Measurements from ENCODE around the gene THEM4. TPM values are rescaled to one million over a fixed set of nuclear protein-coding genes. Genes with fewer than 3 reads are reported as not detected.

The THEM4 gene
- total and polyA plus RNA-seq, 2 experiments from 2014 or later, result 13.4 to 20.4 TPM

DNA sequence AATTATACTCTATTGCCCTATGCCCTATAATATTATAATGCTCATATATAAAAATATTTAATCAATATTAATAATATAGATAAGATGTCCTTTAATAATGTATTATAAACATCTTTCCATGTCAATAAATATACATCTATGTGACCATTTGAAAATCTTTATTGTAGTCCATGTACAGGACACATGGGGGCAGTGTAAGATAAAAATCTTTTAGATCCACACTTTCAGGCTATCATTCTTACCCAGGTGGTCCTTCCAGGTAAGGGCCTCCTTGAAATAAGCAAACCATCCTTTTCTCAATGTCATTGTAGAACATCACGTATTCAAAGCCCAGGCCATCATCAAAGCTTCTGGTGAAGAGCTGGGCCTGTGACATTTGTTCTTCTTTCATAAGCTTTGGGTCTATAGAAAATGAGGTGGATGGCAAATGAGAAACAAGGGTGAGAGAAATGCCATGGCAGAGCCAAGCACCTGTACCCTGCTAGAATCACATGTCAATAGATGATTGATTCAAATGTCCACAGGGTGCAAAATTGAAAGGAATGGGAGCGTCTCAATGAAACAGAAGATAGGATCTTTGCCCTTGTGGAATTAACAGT, 20.2 kb downstream of the THEM4 start:
- Histone ChIP-seq H3K79me2 (replicated peaks; ENCODE audit: insufficient read depth) (no peaks in the 10 kb centered on the region), H3K4me1 (ENCODE audit: insufficient read depth) (no peaks in the 10 kb centered on the region), H3K36me3 (ENCODE audit: insufficient read depth) (peaks cover 15% of the 10 kb centered on the region), H4K20me1 (replicated peaks; ENCODE audit: insufficient read depth) (no peaks in the 10 kb centered on the region), H3K27ac (ENCODE audit: low read depth) (no peak overlapping the region), H3K4me3 (no peak overlapping the region), H2AFZ (no peak overlapping the region), H3K9me2 (ENCODE audit: insufficient read depth) (no peaks in the 10 kb centered on the region), H3K4me2 (no peak overlapping the region), H3F3A (replicated peaks; ENCODE audit: low read depth) (no peaks in the 10 kb centered on the region), H3K27me3 (ENCODE audit: insufficient read depth) (no peaks in the 10 kb centered on the region)
- Mint-ChIP-seq H3K4me3 (no peak overlapping the region), H3K27ac (no peak overlapping the region), H3K9me3 (peaks cover 4% of the 10 kb centered on the region; the same call in 1 of the 3 replicates), H3K4me1 (no peaks in the 10 kb centered on the region), H3K27me3 (ENCODE audit: insufficient read depth, low read depth, poor library complexity) (no peaks in the 10 kb centered on the region), H3K36me3 (ENCODE audit: low read depth) (peaks cover 21% of the 10 kb centered on the region)
- DNase-seq (ENCODE audit: low spot score), result peak; percentile 65
- TF ChIP-seq, protein P1, sequence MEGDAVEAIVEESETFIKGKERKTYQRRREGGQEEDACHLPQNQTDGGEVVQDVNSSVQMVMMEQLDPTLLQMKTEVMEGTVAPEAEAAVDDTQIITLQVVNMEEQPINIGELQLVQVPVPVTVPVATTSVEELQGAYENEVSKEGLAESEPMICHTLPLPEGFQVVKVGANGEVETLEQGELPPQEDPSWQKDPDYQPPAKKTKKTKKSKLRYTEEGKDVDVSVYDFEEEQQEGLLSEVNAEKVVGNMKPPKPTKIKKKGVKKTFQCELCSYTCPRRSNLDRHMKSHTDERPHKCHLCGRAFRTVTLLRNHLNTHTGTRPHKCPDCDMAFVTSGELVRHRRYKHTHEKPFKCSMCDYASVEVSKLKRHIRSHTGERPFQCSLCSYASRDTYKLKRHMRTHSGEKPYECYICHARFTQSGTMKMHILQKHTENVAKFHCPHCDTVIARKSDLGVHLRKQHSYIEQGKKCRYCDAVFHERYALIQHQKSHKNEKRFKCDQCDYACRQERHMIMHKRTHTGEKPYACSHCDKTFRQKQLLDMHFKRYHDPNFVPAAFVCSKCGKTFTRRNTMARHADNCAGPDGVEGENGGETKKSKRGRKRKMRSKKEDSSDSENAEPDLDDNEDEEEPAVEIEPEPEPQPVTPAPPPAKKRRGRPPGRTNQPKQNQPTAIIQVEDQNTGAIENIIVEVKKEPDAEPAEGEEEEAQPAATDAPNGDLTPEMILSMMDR (conservative IDR thresholded peaks at IDR 0.05; ENCODE audit: low read depth in 2 of 2), result peak; percentile 57 to 62
- no peak for TF ChIP-seq NANOG (IDR thresholded peaks at IDR 0.05; ENCODE audit: borderline replicate concordance)
- ATAC-seq, result peak; percentile 45; the same call in 2 of the 3 replicates

DNA sequence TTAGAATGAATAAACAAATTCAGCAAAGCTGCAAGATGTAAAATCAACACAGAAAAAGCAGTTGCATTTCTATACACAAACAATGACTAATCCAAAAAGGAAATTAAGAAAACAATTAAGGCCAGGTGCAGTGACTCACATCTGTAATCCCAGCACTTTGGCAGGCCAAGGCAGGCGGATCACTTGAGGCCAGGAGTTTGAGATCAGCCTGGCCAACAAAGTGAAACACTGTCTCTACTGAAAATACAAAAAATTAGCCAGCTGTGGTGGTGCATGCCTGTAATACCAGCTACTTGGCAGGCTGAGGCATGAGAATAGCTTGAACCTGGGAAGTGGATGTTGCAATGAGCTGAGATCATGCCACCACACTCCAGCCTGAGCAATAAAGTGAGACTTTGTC, 22.3 kb downstream of the THEM4 start:
- Histone ChIP-seq H3F3A (replicated peaks; ENCODE audit: low read depth) (no peaks in the 10 kb centered on the region), H3K36me3 (ENCODE audit: insufficient read depth) (peaks cover 15% of the 10 kb centered on the region), H3K4me2 (no peak overlapping the region), H3K9me2 (ENCODE audit: insufficient read depth) (no peaks in the 10 kb centered on the region), H2AFZ (no peak overlapping the region), H3K79me2 (replicated peaks; ENCODE audit: insufficient read depth) (no peaks in the 10 kb centered on the region), H3K4me3 (no peak overlapping the region), H3K27ac (ENCODE audit: low read depth) (no peak overlapping the region), H3K4me1 (ENCODE audit: insufficient read depth) (no peaks in the 10 kb centered on the region), H4K20me1 (replicated peaks; ENCODE audit: insufficient read depth) (no peaks in the 10 kb centered on the region), H3K27me3 (ENCODE audit: insufficient read depth) (no peaks in the 10 kb centered on the region)
- no peaks in the 10 kb centered on the region for H3K27me3 Mint-ChIP-seq (ENCODE audit: insufficient read depth, low read depth, poor library complexity)
- no peaks in the 10 kb centered on the region for H3K4me1 Mint-ChIP-seq
- peaks cover 4% of the 10 kb centered on the region; the same call in 1 of the 3 replicates for H3K9me3 Mint-ChIP-seq
- no peak overlapping the region for H3K27ac Mint-ChIP-seq
- DNase-seq (ENCODE audit: low spot score) (no peak), ATAC-seq (no peak)
- peaks cover 18% of the 10 kb centered on the region for H3K36me3 Mint-ChIP-seq (ENCODE audit: low read depth)
- H3K4me3 Mint-ChIP-seq, result no peak overlapping the region
- TF ChIP-seq ZNF331 (CRISPR knock-in tag; IDR thresholded peaks at IDR 0.05; ENCODE audit: low read depth) (no peak), CREB1 (CRISPR knock-in tag; IDR thresholded peaks at IDR 0.05; ENCODE audit: low read depth) (no peak), REST (IDR thresholded peaks at IDR 0.05; ENCODE audit: unreplicated experiment) (no peak), EZH2 (IDR thresholded peaks at IDR 0.05; ENCODE audit: low read depth, unreplicated experiment) (no peak), ZNF114 (CRISPR knock-in tag; IDR thresholded peaks at IDR 0.05) (no peak), STAT1 (IDR thresholded peaks at IDR 0.05; ENCODE audit: unreplicated experiment) (no peak), JUNB (IDR thresholded peaks at IDR 0.05; ENCODE audit: unreplicated experiment) (no peak), EZH2phosphoT487 (IDR thresholded peaks at IDR 0.05; ENCODE audit: unreplicated experiment) (no peak), NANOG (IDR thresholded peaks at IDR 0.05; ENCODE audit: borderline replicate concordance) (no peak)
- TF ChIP-seq, protein P2, sequence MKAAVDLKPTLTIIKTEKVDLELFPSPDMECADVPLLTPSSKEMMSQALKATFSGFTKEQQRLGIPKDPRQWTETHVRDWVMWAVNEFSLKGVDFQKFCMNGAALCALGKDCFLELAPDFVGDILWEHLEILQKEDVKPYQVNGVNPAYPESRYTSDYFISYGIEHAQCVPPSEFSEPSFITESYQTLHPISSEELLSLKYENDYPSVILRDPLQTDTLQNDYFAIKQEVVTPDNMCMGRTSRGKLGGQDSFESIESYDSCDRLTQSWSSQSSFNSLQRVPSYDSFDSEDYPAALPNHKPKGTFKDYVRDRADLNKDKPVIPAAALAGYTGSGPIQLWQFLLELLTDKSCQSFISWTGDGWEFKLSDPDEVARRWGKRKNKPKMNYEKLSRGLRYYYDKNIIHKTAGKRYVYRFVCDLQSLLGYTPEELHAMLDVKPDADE (IDR thresholded peaks at IDR 0.05), result no peak
- TF ChIP-seq, protein P1 (conservative IDR thresholded peaks at IDR 0.05; ENCODE audit: low read depth in 2 of 2), result no peak
